GM12864 (cell line): Measurements from ENCODE around the gene NRXN2.

Experiments used
- DNase-seq: peaks from one replicate; pipeline ENCODE4 v3.0.0-alpha.2; 2011; ENCODE audit warnings: low read depth
- H3K4me3 ChIP-seq: 2 replicates; pipeline ENCODE4 v1.5.1; 2011; ENCODE audit warnings: mild to moderate bottlenecking, low read depth, low read length, control low read depth
- CTCF ChIP-seq: IDR thresholded peaks from 2 replicates; pipeline ENCODE4 v1.5.1; 2011; ENCODE audit warnings: low read depth, mild to moderate bottlenecking, moderate library complexity, low read length, control low read depth, inconsistent platforms; ENCODE audit errors: missing control alignments

Gene NRXN2

GRCh38 chr11:64649291-64649697, 73.7 kb downstream of the NRXN2 start:
- peak; percentile 47 for TF ChIP-seq CTCF
- no peak for DNase-seq
- no peak overlapping the region for H3K4me3 ChIP-seq

- no peak overlapping the region for H3K4me3 ChIP-seq
- DNase-seq: no peak
- TF ChIP-seq CTCF: no peak
Observed at GRCh38 chr11:64648551-64648950, 74.4 kb downstream of the NRXN2 start.

GRCh38 chr11:64647019-64647779, 75.8 kb downstream of the NRXN2 start:
- no peak for DNase-seq
- no peak for TF ChIP-seq CTCF
- H3K4me3 ChIP-seq: no peak overlapping the region

- no peak for DNase-seq
- peak; percentile 13 for TF ChIP-seq CTCF
- H3K4me3 ChIP-seq: no peak overlapping the region
Observed at GRCh38 chr11:64644647-64645275, 78.2 kb downstream of the NRXN2 start.

- TF ChIP-seq CTCF: no peak
- no peak for DNase-seq
Observed at GRCh38 chr11:64643920-64644646, 78.9 kb downstream of the NRXN2 start.

GRCh38 chr11:64643256-64643881, 79.6 kb downstream of the NRXN2 start:
- H3K4me3 ChIP-seq: no peak overlapping the region
- DNase-seq: no peak
- TF ChIP-seq CTCF: no peak

More at GRCh38 chr11:64643920-64644646, 78.9 kb downstream of the NRXN2 start:
- no peak overlapping the region for H3K4me3 ChIP-seq
